Caco-2 (cell line): ENCODE results near the gene GPS1. TPM values are rescaled to one million over a fixed set of nuclear protein-coding genes. Genes with fewer than 3 reads are reported as not detected.

Experiments used
- BruUV-seq: library from RNA; stranded (reverse); fragments of 400-500 nt; replicated peaks from 2 replicates; lab custom pipeline; 2021; lab: Mats Ljungman, UMichigan
- CTCF ChIA-PET: fragments of 300-600 bp; sonication (Branson Sonifier 250); formaldehyde crosslinking; loops from one replicate; lab custom pipeline; 2022; ENCODE audit warnings: antibody characterized with exemption; lab: Charles Lee
- POLR2A ChIA-PET: fragments of 300-600 bp; sonication (Branson Sonifier 250); formaldehyde crosslinking; loops from one replicate; lab custom pipeline; 2022; ENCODE audit warnings: antibody characterized with exemption; lab: Charles Lee
- DNase-seq, 2 experiments: peaks; one replicate each; pipeline versions ENCODE4 v3.0.0 to v3.0.0-alpha.2; 2020 to 2022
- H3K27me3 ChIP-seq: replicated peaks from 2 replicates; pipeline ENCODE4 v1.6.0; 2011; ENCODE audit warnings: low read length; ENCODE audit not compliant: control insufficient read depth, insufficient read depth
- H3K36me3 ChIP-seq: 2 replicates; pipeline ENCODE4 v1.5.1; 2011; ENCODE audit warnings: low read length; ENCODE audit not compliant: control insufficient read depth, insufficient read depth
- H3K4me1 ChIP-seq: fragments of 250-450 bp; sonication (Bioruptor Pico); 2 replicates; pipeline ENCODE4 v1.5.1; 2020; ENCODE audit warnings: mild to moderate bottlenecking
- H3K4me3 ChIP-seq: 2 replicates; pipeline ENCODE4 v1.5.1; 2011; ENCODE audit warnings: low read depth, mild to moderate bottlenecking, control low read depth, low read length
- H3K9me3 ChIP-seq: fragments of 250-450 bp; sonication (Bioruptor Pico); 2 replicates; pipeline ENCODE4 v1.5.1; 2020; ENCODE audit warnings: mild to moderate bottlenecking, moderate library complexity
- H3K27ac Mint-ChIP-seq: one replicate; pipeline ENCODE4 v1.8.0; 2022; ENCODE audit warnings: mixed read lengths; ENCODE audit not compliant: unreplicated experiment
- H3K27me3 Mint-ChIP-seq: one replicate; pipeline ENCODE4 v1.8.0; 2022; ENCODE audit warnings: mixed read lengths; ENCODE audit not compliant: insufficient read depth, unreplicated experiment
- H3K36me3 Mint-ChIP-seq: one replicate; pipeline ENCODE4 v1.8.0; 2022; ENCODE audit warnings: mild to moderate bottlenecking, mixed read lengths; ENCODE audit not compliant: insufficient read depth, unreplicated experiment
- H3K4me1 Mint-ChIP-seq: one replicate; pipeline ENCODE4 v1.8.0; 2022; ENCODE audit warnings: low read depth, mixed read lengths; ENCODE audit not compliant: unreplicated experiment
- H3K4me3 Mint-ChIP-seq: one replicate; pipeline ENCODE4 v1.8.0; 2022; ENCODE audit warnings: mild to moderate bottlenecking, moderate library complexity, mixed read lengths; ENCODE audit not compliant: unreplicated experiment
- H3K9me3 Mint-ChIP-seq: one replicate; pipeline ENCODE4 v1.8.0; 2022; ENCODE audit warnings: mixed read lengths; ENCODE audit not compliant: unreplicated experiment
- intact Hi-C: fragments of 100-400 bp; cut with micrococcal nuclease; formaldehyde crosslinking; loops from one replicate; pipeline ENCODE4 v1.10.0; 2022; ENCODE audit not compliant: unreplicated experiment
- total RNA-seq: library from RNA; stranded (reverse); gene quantifications from 2 replicates; pipeline ENCODE4 v1.2.3, GENCODE V29; 2022
- TF ChIP-seq, protein P1 (sequence below), 2 experiments: fragments of 200-600 bp in 1 of 2; IDR thresholded peaks; 1 replicate in 1 of 2; 2 replicates in 1 of 2; pipeline versions ENCODE4 v1.5.1 to v1.8.0; 2011 to 2022; ENCODE audit warnings: antibody characterized with exemption in 1 of 2, control low read depth in 1 of 2, inconsistent platforms in 1 of 2, low read depth in 1 of 2, low read length in 1 of 2, mild to moderate bottlenecking in 1 of 2, moderate library complexity in 1 of 2; ENCODE audit not compliant: insufficient read depth in 1 of 2, severe bottlenecking in 1 of 2, unreplicated experiment in 1 of 2

The GPS1 gene
- total RNA-seq, 1 experiment from 2014 or later: 195 TPM

GRCh38 chr17:82106688-82107305 lies 55.1 kb downstream of the GPS1 start:
- Histone ChIP-seq H3K4me1 (peaks cover 56% of the 10 kb centered on the region), H3K9me3 (no peaks in the 10 kb centered on the region), H3K36me3 (no peaks in the 10 kb centered on the region), H3K27me3 (no peaks in the 10 kb centered on the region), H3K4me3 (no peak overlapping the region)
- peaks cover 72% of the 10 kb centered on the region for H3K36me3 Mint-ChIP-seq
- TF ChIP-seq, protein P1, sequence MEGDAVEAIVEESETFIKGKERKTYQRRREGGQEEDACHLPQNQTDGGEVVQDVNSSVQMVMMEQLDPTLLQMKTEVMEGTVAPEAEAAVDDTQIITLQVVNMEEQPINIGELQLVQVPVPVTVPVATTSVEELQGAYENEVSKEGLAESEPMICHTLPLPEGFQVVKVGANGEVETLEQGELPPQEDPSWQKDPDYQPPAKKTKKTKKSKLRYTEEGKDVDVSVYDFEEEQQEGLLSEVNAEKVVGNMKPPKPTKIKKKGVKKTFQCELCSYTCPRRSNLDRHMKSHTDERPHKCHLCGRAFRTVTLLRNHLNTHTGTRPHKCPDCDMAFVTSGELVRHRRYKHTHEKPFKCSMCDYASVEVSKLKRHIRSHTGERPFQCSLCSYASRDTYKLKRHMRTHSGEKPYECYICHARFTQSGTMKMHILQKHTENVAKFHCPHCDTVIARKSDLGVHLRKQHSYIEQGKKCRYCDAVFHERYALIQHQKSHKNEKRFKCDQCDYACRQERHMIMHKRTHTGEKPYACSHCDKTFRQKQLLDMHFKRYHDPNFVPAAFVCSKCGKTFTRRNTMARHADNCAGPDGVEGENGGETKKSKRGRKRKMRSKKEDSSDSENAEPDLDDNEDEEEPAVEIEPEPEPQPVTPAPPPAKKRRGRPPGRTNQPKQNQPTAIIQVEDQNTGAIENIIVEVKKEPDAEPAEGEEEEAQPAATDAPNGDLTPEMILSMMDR (IDR thresholded peaks at IDR 0.05; ENCODE audit: insufficient read depth in 1 of 2, low read depth in 1 of 2, low read length in 1 of 2, severe bottlenecking in 1 of 2, unreplicated experiment in 1 of 2): no peak
- BruUV-seq: no TSS peak
- peak in 1 of 2 experiments; percentile 41 for DNase-seq
- peak overlapping the region; percentile 87 for H3K27ac Mint-ChIP-seq
- H3K4me1 Mint-ChIP-seq: peaks cover 42% of the 10 kb centered on the region
- H3K4me3 Mint-ChIP-seq: peak overlapping the region; percentile 50
- ChIA-PET POLR2A (interaction anchor here (1.0 to 1.9 kb wide), 2 partner anchors 9 to 69 kb away, joined by 5 to 6 read pairs; partner anchors contain the start of genes DCXR and FASN), CTCF (interaction anchor here (0.6 to 1.2 kb wide), 7 partner anchors 9 to 291 kb away, joined by 3 to 10 read pairs (median 5); partner anchors contain the start of genes DCXR and FASN)
- no peaks in the 10 kb centered on the region for H3K9me3 Mint-ChIP-seq
- intact Hi-C loops: loop anchor here (1.0 kb wide), 1 partner anchor 48 kb away; no protein-coding TSS in a partner anchor
- H3K27me3 Mint-ChIP-seq: no peaks in the 10 kb centered on the region

Other genes starting within 250 kb of the GPS1 start
- 0.91 and 1.0 TPM in 2 replicates for gene GCGR, start 247.7 kb upstream of the GPS1 start, total RNA-seq
- 59.7 and 60.0 TPM in 2 replicates for gene MCRIP1, start 218.6 kb upstream of the GPS1 start, total RNA-seq
- gene PPP1R27, start 216.8 kb upstream of the GPS1 start, total RNA-seq: 0.93 TPM in 1 of 2 replicates, not detected in the other
- 895 and 958 TPM in 2 replicates for gene P4HB, start 191.4 kb upstream of the GPS1 start, total RNA-seq
- 253 and 292 TPM in 2 replicates for gene ARHGDIA, start 180.6 kb upstream of the GPS1 start, total RNA-seq
- 248 and 252 TPM in 2 replicates for gene ALYREF, start 160.3 kb upstream of the GPS1 start, total RNA-seq
- 133 and 140 TPM in 2 replicates for gene ANAPC11, start 160.2 kb upstream of the GPS1 start, total RNA-seq
- gene NPB, start 149.7 kb upstream of the GPS1 start, total RNA-seq: 0.37 and 0.68 TPM in 2 replicates
- 125 and 151 TPM in 2 replicates for gene PCYT2, start 140.5 kb upstream of the GPS1 start, total RNA-seq
- gene SIRT7, start 133.7 kb upstream of the GPS1 start, total RNA-seq: 55.6 and 57.4 TPM in 2 replicates
- 28.9 and 29.1 TPM in 2 replicates for gene MAFG, start 124.2 kb upstream of the GPS1 start, total RNA-seq
- 200 and 203 TPM in 2 replicates for gene PYCR1, start 114.6 kb upstream of the GPS1 start, total RNA-seq
- gene MYADML2, start 104.7 kb upstream of the GPS1 start, total RNA-seq: not detected in 2 replicates
- gene NOTUM, start 90.7 kb upstream of the GPS1 start, total RNA-seq: 11.1 and 13.0 TPM in 2 replicates
- gene ASPSCR1, start 74.3 kb upstream of the GPS1 start, total RNA-seq: 58.0 and 59.2 TPM in 2 replicates
- gene CENPX, start 29.0 kb upstream of the GPS1 start, total RNA-seq: 85.3 and 94.9 TPM in 2 replicates
- gene LRRC45, start 28.6 kb upstream of the GPS1 start, total RNA-seq: 33.2 and 38.2 TPM in 2 replicates
- gene RAC3, start 20.2 kb upstream of the GPS1 start, total RNA-seq: 94.5 and 96.7 TPM in 2 replicates
- gene DCXR, start 14.2 kb upstream of the GPS1 start, total RNA-seq: 197 and 208 TPM in 2 replicates
- 33.0 and 35.5 TPM in 2 replicates for gene RFNG, start 87 bp upstream of the GPS1 start, total RNA-seq
- gene DUS1L, start 13.9 kb downstream of the GPS1 start, total RNA-seq: 129 TPM in 2 replicates
- 330 and 359 TPM in 2 replicates for gene FASN, start 46.3 kb downstream of the GPS1 start, total RNA-seq
- gene CCDC57, start 160.9 kb downstream of the GPS1 start, total RNA-seq: 31.0 and 32.2 TPM in 2 replicates
- 13.1 and 13.7 TPM in 2 replicates for gene SLC16A3, start 177.1 kb downstream of the GPS1 start, total RNA-seq
- 196 TPM in 2 replicates for gene CSNK1D, start 221.8 kb downstream of the GPS1 start, total RNA-seq